ENCODE results near the gene BASP1. TPM values are rescaled to one million over a fixed set of nuclear protein-coding genes. Genes with fewer than 3 reads are reported as not detected.

The BASP1 gene
- total and polyA plus RNA-seq, 10 of the 15 experiments (the other 5 are each of a cell fraction or from before 2014, with no cell fraction given) = 27.3 to 190 (median 102) TPM

DNA sequence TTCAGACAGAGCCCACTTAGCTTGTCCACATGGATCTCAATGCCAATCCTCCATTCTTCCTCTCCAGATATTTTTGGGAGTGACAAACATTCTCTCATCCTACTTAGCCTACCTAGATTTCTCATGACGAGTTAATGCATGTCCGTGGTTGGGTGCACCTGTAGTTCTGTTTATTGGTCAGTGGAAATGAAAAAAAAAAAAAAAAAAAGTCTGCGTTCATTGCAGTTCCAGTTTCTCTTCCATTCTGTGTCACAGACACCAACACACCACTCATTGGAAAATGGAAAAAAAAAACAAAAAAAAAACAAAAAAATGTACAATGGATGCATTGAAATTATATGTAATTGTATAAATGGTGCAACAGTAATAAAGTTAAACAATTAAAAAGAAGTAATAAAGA, 59.0 kb downstream of the BASP1 start (continued):
- TF ChIP-seq SMAD1 (IDR thresholded peaks at IDR 0.05; ENCODE audit: low read depth, partially characterized antibody) (no peak), MTA2 (IDR thresholded peaks at IDR 0.05; ENCODE audit: low read depth) (no peak), MYB (IDR thresholded peaks at IDR 0.05; ENCODE audit: borderline replicate concordance, low read depth, low read length) (no peak), ATF7 (IDR thresholded peaks at IDR 0.05; ENCODE audit: low read depth) (peak; percentile 64), POU2F2 (IDR thresholded peaks at IDR 0.05; ENCODE audit: borderline replicate concordance, low read depth, low read length) (no peak), SMARCA5 (IDR thresholded peaks at IDR 0.05) (no peak), STAT1 (conservative IDR thresholded peaks at IDR 0.05) (no peak), CBX3 (IDR thresholded peaks at IDR 0.05; ENCODE audit: borderline replicate concordance, low read depth) (no peak), ZNF622 (IDR thresholded peaks at IDR 0.05) (no peak), SP1 (IDR thresholded peaks at IDR 0.05; ENCODE audit: low read depth, low read length) (no peak)
- TF ChIP-seq, protein P1, sequence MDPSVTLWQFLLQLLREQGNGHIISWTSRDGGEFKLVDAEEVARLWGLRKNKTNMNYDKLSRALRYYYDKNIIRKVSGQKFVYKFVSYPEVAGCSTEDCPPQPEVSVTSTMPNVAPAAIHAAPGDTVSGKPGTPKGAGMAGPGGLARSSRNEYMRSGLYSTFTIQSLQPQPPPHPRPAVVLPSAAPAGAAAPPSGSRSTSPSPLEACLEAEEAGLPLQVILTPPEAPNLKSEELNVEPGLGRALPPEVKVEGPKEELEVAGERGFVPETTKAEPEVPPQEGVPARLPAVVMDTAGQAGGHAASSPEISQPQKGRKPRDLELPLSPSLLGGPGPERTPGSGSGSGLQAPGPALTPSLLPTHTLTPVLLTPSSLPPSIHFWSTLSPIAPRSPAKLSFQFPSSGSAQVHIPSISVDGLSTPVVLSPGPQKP (IDR thresholded peaks at IDR 0.05; ENCODE audit: low read depth, low read length) = no peak
- TF ChIP-seq, protein P2, sequence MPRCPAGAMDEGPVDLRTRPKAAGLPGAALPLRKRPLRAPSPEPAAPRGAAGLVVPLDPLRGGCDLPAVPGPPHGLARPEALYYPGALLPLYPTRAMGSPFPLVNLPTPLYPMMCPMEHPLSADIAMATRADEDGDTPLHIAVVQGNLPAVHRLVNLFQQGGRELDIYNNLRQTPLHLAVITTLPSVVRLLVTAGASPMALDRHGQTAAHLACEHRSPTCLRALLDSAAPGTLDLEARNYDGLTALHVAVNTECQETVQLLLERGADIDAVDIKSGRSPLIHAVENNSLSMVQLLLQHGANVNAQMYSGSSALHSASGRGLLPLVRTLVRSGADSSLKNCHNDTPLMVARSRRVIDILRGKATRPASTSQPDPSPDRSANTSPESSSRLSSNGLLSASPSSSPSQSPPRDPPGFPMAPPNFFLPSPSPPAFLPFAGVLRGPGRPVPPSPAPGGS (IDR thresholded peaks at IDR 0.05; ENCODE audit: borderline replicate concordance, insufficient read depth, low read depth, low read length, poor library complexity, severe bottlenecking) = no peak
- TF ChIP-seq, protein P3, sequence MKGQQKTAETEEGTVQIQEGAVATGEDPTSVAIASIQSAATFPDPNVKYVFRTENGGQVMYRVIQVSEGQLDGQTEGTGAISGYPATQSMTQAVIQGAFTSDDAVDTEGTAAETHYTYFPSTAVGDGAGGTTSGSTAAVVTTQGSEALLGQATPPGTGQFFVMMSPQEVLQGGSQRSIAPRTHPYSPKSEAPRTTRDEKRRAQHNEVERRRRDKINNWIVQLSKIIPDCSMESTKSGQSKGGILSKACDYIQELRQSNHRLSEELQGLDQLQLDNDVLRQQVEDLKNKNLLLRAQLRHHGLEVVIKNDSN (IDR thresholded peaks at IDR 0.05; ENCODE audit: borderline replicate concordance, extremely low read length, insufficient read depth, low read depth, low read length) = no peak
